Skeletal muscle satellite cell (primary cell): ENCODE data around the gene RALBP1.

Source experiments
- H3K27me3 ChIP-seq: 2 replicates; pipeline ENCODE4 v1.7.0; 2013; ENCODE audit warnings: low read length; ENCODE audit not compliant: control insufficient read depth, insufficient read depth
- H3K36me3 ChIP-seq: 2 replicates; pipeline ENCODE4 v1.7.0; 2013; ENCODE audit warnings: mild to moderate bottlenecking, control low read depth, low read length; ENCODE audit not compliant: insufficient read depth
- H3K4me1 ChIP-seq: 2 replicates; pipeline ENCODE4 v1.7.0; 2013; ENCODE audit warnings: low read length; ENCODE audit not compliant: control insufficient read depth, insufficient read depth
- H3K4me2 ChIP-seq: 2 replicates; pipeline ENCODE4 v1.7.0; 2013; ENCODE audit warnings: mild to moderate bottlenecking, low read length
- H3K4me3 ChIP-seq: 2 replicates; pipeline ENCODE4 v1.7.0; 2013; ENCODE audit warnings: low read length
- H3K9ac ChIP-seq: 2 replicates; pipeline ENCODE4 v1.7.0; 2013; ENCODE audit warnings: mild to moderate bottlenecking, low read depth, low read length, moderate library complexity
- H3K9me3 ChIP-seq: replicated peaks from 2 replicates; pipeline ENCODE4 v1.7.0; 2013; ENCODE audit warnings: mild to moderate bottlenecking, control low read depth, low read length

The RALBP1 gene

GRCh38 chr18:9558387-9559064 is 83.2 kb downstream of the RALBP1 start:
- no peak overlapping the region for H3K4me3 ChIP-seq
- H3K9me3 ChIP-seq, result no peaks in the 10 kb centered on the region
- H3K36me3 ChIP-seq, result peaks cover 83% of the 10 kb centered on the region
- H3K4me1 ChIP-seq, result no peaks in the 10 kb centered on the region
- no peak overlapping the region for H3K4me2 ChIP-seq
- H3K9ac ChIP-seq, result no peak overlapping the region
- H3K27me3 ChIP-seq, result no peaks in the 10 kb centered on the region

- no peaks in the 10 kb centered on the region for H3K27me3 ChIP-seq
- H3K4me2 ChIP-seq, result no peak overlapping the region
- no peak overlapping the region for H3K4me3 ChIP-seq
- no peaks in the 10 kb centered on the region for H3K4me1 ChIP-seq
- no peak overlapping the region for H3K9ac ChIP-seq
- H3K9me3 ChIP-seq, result no peaks in the 10 kb centered on the region
- peaks cover 85% of the 10 kb centered on the region for H3K36me3 ChIP-seq
These were observed 83.9 kb downstream of the RALBP1 start for GRCh38 chr18:9559253-9559652.

- no peaks in the 10 kb centered on the region for H3K4me1 ChIP-seq
- H3K9ac ChIP-seq, result no peak overlapping the region
- no peak overlapping the region for H3K4me3 ChIP-seq
- H3K36me3 ChIP-seq, result peaks cover 76% of the 10 kb centered on the region
- no peaks in the 10 kb centered on the region for H3K27me3 ChIP-seq
- H3K9me3 ChIP-seq, result no peaks in the 10 kb centered on the region
- H3K4me2 ChIP-seq, result no peak overlapping the region
These were observed 86.4 kb downstream of the RALBP1 start for GRCh38 chr18:9561759-9562158.

GRCh38 chr18:9562584-9562983 is 87.3 kb downstream of the RALBP1 start:
- Histone ChIP-seq H3K27me3 (no peaks in the 10 kb centered on the region), H3K9ac (no peak overlapping the region), H3K36me3 (peaks cover 76% of the 10 kb centered on the region), H3K9me3 (no peaks in the 10 kb centered on the region), H3K4me3 (no peak overlapping the region), H3K4me1 (no peaks in the 10 kb centered on the region), H3K4me2 (no peak overlapping the region)

GRCh38 chr18:9563331-9563730 is 88.0 kb downstream of the RALBP1 start:
- Histone ChIP-seq H3K4me1 (no peaks in the 10 kb centered on the region), H3K36me3 (peaks cover 77% of the 10 kb centered on the region), H3K9me3 (no peaks in the 10 kb centered on the region), H3K27me3 (no peaks in the 10 kb centered on the region), H3K4me3 (no peak overlapping the region), H3K9ac (no peak overlapping the region), H3K4me2 (no peak overlapping the region)

GRCh38 chr18:9565407-9565806 is 90.1 kb downstream of the RALBP1 start:
- Histone ChIP-seq H3K4me2 (no peak overlapping the region), H3K9me3 (no peaks in the 10 kb centered on the region), H3K4me1 (no peaks in the 10 kb centered on the region), H3K4me3 (no peak overlapping the region), H3K36me3 (peaks cover 69% of the 10 kb centered on the region), H3K9ac (no peak overlapping the region), H3K27me3 (no peaks in the 10 kb centered on the region)

- Histone ChIP-seq H3K9me3 (no peaks in the 10 kb centered on the region), H3K4me2 (no peak overlapping the region), H3K36me3 (peaks cover 71% of the 10 kb centered on the region), H3K27me3 (no peaks in the 10 kb centered on the region), H3K4me3 (no peak overlapping the region), H3K9ac (no peak overlapping the region), H3K4me1 (no peaks in the 10 kb centered on the region)
These were observed 92.9 kb downstream of the RALBP1 start for GRCh38 chr18:9568186-9568585.

- H3K27me3 ChIP-seq, result no peaks in the 10 kb centered on the region
- peaks cover 70% of the 10 kb centered on the region for H3K36me3 ChIP-seq
These were observed 93.9 kb downstream of the RALBP1 start for GRCh38 chr18:9569178-9569577.

GRCh38 chr18:9570255-9570654 is 94.9 kb downstream of the RALBP1 start:
- Histone ChIP-seq H3K9me3 (no peaks in the 10 kb centered on the region), H3K4me3 (no peak overlapping the region), H3K36me3 (peaks cover 75% of the 10 kb centered on the region), H3K4me1 (no peaks in the 10 kb centered on the region), H3K9ac (no peak overlapping the region), H3K27me3 (no peaks in the 10 kb centered on the region), H3K4me2 (no peak overlapping the region)

More at GRCh38 chr18:9569178-9569577, 93.9 kb downstream of the RALBP1 start:
- H3K4me3 ChIP-seq, result no peak overlapping the region
- H3K9me3 ChIP-seq, result no peaks in the 10 kb centered on the region
- H3K4me2 ChIP-seq, result no peak overlapping the region
- no peak overlapping the region for H3K9ac ChIP-seq
- no peaks in the 10 kb centered on the region for H3K4me1 ChIP-seq

- peaks cover 76% of the 10 kb centered on the region for H3K36me3 ChIP-seq
- H3K9ac ChIP-seq, result no peak overlapping the region
- no peak overlapping the region for H3K4me2 ChIP-seq
- no peaks in the 10 kb centered on the region for H3K27me3 ChIP-seq
- peaks cover 5% of the 10 kb centered on the region for H3K4me1 ChIP-seq
- H3K9me3 ChIP-seq, result no peaks in the 10 kb centered on the region
- H3K4me3 ChIP-seq, result no peak overlapping the region
These were observed 96.2 kb downstream of the RALBP1 start for GRCh38 chr18:9571546-9571945.

- Histone ChIP-seq H3K4me3 (no peak overlapping the region), H3K9me3 (no peaks in the 10 kb centered on the region), H3K4me2 (no peak overlapping the region), H3K36me3 (peaks cover 73% of the 10 kb centered on the region), H3K4me1 (peaks cover 5% of the 10 kb centered on the region), H3K27me3 (no peaks in the 10 kb centered on the region), H3K9ac (no peak overlapping the region)
These were observed 99.3 kb downstream of the RALBP1 start for GRCh38 chr18:9574473-9575115.

GRCh38 chr18:9575558-9575957 is 100.2 kb downstream of the RALBP1 start:
- Histone ChIP-seq H3K4me2 (peak overlapping the region; percentile 9), H3K9me3 (no peaks in the 10 kb centered on the region), H3K27me3 (no peaks in the 10 kb centered on the region), H3K4me1 (peaks cover 5% of the 10 kb centered on the region), H3K9ac (no peak overlapping the region), H3K4me3 (no peak overlapping the region), H3K36me3 (peaks cover 68% of the 10 kb centered on the region)
